ENCODE data around the gene CNOT3. TPM values are rescaled to one million over a fixed set of nuclear protein-coding genes. Genes with fewer than 3 reads are reported as not detected.
A peak's percentile ranks its signal among the peaks of the same experiment; 100 is the strongest.

Gene CNOT3
- total and polyA plus RNA-seq, 9 of the 15 experiments (the other 6 are each of a cell fraction or from before 2014, with no cell fraction given): 0.27 to 60.4 (median 9.9) TPM

DNA sequence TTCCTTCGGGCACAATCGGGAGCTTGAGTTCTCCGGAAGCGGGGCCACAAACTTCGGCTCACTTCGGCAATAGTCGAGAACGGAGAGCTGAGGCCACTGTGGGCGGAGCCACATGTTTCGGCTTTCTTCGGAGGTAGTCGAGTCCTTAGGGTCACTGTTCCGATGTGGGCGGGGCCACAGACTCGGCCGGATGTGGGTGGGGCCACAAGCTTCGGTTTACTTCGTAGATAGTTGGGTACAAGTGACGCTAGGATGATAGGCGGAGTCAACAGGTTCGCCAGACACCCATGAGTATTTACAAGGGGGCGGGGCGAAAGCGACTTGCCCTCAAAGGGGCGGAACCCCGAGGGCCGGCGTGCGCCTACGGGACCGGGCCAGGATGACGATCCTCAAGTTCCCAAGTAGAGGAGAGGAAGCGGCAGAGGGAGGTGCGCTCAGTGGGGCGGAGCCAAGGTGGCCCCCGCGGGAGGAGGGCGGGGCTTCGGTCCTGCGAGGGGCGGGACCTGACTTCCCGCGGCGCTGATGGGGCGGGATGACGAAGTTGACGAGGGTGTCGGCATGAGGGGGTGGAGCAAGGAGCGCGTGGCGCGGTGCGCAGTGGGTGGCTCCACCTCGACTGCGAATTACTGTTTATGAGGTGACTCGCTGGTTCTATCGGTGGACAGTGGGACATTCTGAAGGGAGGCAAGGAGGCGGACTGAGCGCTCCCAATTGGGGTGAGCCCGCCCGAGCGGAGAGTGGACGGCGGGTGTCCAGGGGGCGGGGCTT is 52.4 kb downstream of the CNOT3 start (continued):
- TF ChIP-seq SPI1 (IDR thresholded peaks at IDR 0.05; ENCODE audit: borderline replicate concordance, low read depth, low read length) (peak; percentile 77; the same call in 1 of the 2 replicates), MEIS2 (IDR thresholded peaks at IDR 0.05; ENCODE audit: partially characterized antibody) (peak; percentile 68), CXXC5 (CRISPR knock-in tag; IDR thresholded peaks at IDR 0.05) (peak; percentile 88), ZNF395 (CRISPR knock-in tag; IDR thresholded peaks at IDR 0.05) (no peak), ELF1 (tag; IDR thresholded peaks at IDR 0.05) (0 out of 2 replicates have a peak, but pooled peaks have one; percentile 1), SP1 (CRISPR knock-in tag; IDR thresholded peaks at IDR 0.05) (peak; percentile 88; the same call in 1 of the 2 replicates), VEZF1 (CRISPR knock-in tag; IDR thresholded peaks at IDR 0.05) (0 out of 2 replicates have a peak, but pooled peaks have one; percentile 43), XRCC5 (IDR thresholded peaks at IDR 0.05; ENCODE audit: low read depth, low read length) (0 out of 2 replicates have a peak, but pooled peaks have one; percentile 6), MAZ (CRISPR knock-in tag; conservative IDR thresholded peaks at IDR 0.05 in 1 of 2, IDR thresholded peaks at IDR 0.05 in 1 of 2) (peak; percentile 84 to 96), CREB1 (IDR thresholded peaks at IDR 0.05) (peak; percentile 66), CREB1 (CRISPR knock-in tag; IDR thresholded peaks at IDR 0.05) (peak; percentile 77), ATF1 (CRISPR knock-in tag; IDR thresholded peaks at IDR 0.05) (no peak), ATF1 (tag; IDR thresholded peaks at IDR 0.05) (peak; percentile 94), NFXL1 (CRISPR knock-in tag; IDR thresholded peaks at IDR 0.05) (no peak), KLF13 (tag; IDR thresholded peaks at IDR 0.05; ENCODE audit: borderline replicate concordance, low read depth) (peak; percentile 15; the same call in 1 of the 2 replicates), TFAP4 (CRISPR knock-in tag; IDR thresholded peaks at IDR 0.05; ENCODE audit: borderline replicate concordance) (peak; percentile 43; the same call in 1 of the 2 replicates), ATF4 (CRISPR knock-in tag; IDR thresholded peaks at IDR 0.05) (0 out of 2 replicates have a peak, but pooled peaks have one; percentile 29)
- TF ChIP-seq, protein P1, sequence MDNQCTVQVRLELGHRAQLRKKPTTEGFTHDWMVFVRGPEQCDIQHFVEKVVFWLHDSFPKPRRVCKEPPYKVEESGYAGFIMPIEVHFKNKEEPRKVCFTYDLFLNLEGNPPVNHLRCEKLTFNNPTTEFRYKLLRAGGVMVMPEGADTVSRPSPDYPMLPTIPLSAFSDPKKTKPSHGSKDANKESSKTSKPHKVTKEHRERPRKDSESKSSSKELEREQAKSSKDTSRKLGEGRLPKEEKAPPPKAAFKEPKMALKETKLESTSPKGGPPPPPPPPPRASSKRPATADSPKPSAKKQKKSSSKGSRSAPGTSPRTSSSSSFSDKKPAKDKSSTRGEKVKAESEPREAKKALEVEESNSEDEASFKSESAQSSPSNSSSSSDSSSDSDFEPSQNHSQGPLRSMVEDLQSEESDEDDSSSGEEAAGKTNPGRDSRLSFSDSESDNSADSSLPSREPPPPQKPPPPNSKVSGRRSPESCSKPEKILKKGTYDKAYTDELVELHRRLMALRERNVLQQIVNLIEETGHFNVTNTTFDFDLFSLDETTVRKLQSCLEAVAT (IDR thresholded peaks at IDR 0.05): peak in 1 of 2 experiments; percentile 25; a peak in 1 of 4 replicates
- TF ChIP-seq, protein P2, sequence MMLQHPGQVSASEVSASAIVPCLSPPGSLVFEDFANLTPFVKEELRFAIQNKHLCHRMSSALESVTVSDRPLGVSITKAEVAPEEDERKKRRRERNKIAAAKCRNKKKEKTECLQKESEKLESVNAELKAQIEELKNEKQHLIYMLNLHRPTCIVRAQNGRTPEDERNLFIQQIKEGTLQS (IDR thresholded peaks at IDR 0.05): peak; percentile 46; the same call in 1 of the 2 replicates
- TF ChIP-seq, protein P2 (CRISPR knock-in tag; conservative IDR thresholded peaks at IDR 0.05): no peak

Measured in K562 (cell line).